ENCODE measurements around the gene PTPRM. TPM values are rescaled to one million over a fixed set of nuclear protein-coding genes. Genes with fewer than 3 reads are reported as not detected.

Gene PTPRM
- total RNA-seq, 1 experiment from 2014 or later: 1.6 TPM

- intact Hi-C loops (cut with micrococcal nuclease; ENCODE audit: unreplicated experiment): no loop called here
- Histone ChIP-seq H3K9me3 (ENCODE audit: control insufficient read depth, insufficient read depth, low read depth, low read length) (no peaks in the 10 kb centered on the region), H3K4me1 (ENCODE audit: control insufficient read depth, insufficient read depth, low read length) (no peaks in the 10 kb centered on the region), H3K27me3 (ENCODE audit: control insufficient read depth, insufficient read depth, low read length) (no peaks in the 10 kb centered on the region), H3K27ac (ENCODE audit: low read length) (no peak overlapping the region), H3K36me3 (ENCODE audit: control insufficient read depth, insufficient read depth, low read length) (no peaks in the 10 kb centered on the region), H3K4me3 (ENCODE audit: low read depth in 2 of 2, low read length in 2 of 2) (no peak overlapping the region)
- ChIA-PET CTCF (interaction anchor here (1.0 kb wide), 1 partner anchor 194 kb away, joined by 3 read pairs; no protein-coding TSS in a partner anchor), POLR2A (no interaction called here)
- in situ Hi-C loops (cut with HindIII; ENCODE audit: low pct_unique_long_range_greater_than_20kb, low sequenced_read_pairs): no loop called here
- TF ChIP-seq SIN3A (IDR thresholded peaks at IDR 0.05; ENCODE audit: borderline replicate concordance, insufficient read depth, low read depth, low read length) (no peak), CTCF (IDR thresholded peaks at IDR 0.05) (no peak)
- ATAC-seq: no peak
- BruUV-seq (replicated peaks): no TSS peak
- DNase-seq (ENCODE audit: low read depth, low spot score): no peak
Observed at GRCh38 chr18:8283891-8284585, 716.9 kb downstream of the PTPRM start.

GRCh38 chr18:8286303-8286702 is 719.2 kb downstream of the PTPRM start:
- no peaks in the 10 kb centered on the region for H3K27me3 ChIP-seq (ENCODE audit: control insufficient read depth, insufficient read depth, low read length)
- in situ Hi-C loops (cut with HindIII; ENCODE audit: low pct_unique_long_range_greater_than_20kb, low sequenced_read_pairs) (no loop called here), intact Hi-C loops (cut with micrococcal nuclease; ENCODE audit: unreplicated experiment) (no loop called here)
- no peak for DNase-seq (ENCODE audit: low read depth, low spot score)
- no peak for TF ChIP-seq CTCF (IDR thresholded peaks at IDR 0.05)
- no peak for TF ChIP-seq REST (IDR thresholded peaks at IDR 0.05; ENCODE audit: insufficient read depth in 1 of 2, low read depth in 2 of 2, low read length in 1 of 2)
- no peak for TF ChIP-seq SIN3A (IDR thresholded peaks at IDR 0.05; ENCODE audit: borderline replicate concordance, insufficient read depth, low read depth, low read length)
- no peak for TF ChIP-seq TCF7L2 (IDR thresholded peaks at IDR 0.05; ENCODE audit: low read depth, low read length)
- no peak for TF ChIP-seq POLR2AphosphoS5 (IDR thresholded peaks at IDR 0.05; ENCODE audit: low read depth, low read length)
- ChIA-PET CTCF (no interaction called here), POLR2A (interaction anchor here (0.6 kb wide), 1 partner anchor 496 kb away, joined by 3 read pairs; no protein-coding TSS in a partner anchor)
- H3K9me3 ChIP-seq (ENCODE audit: control insufficient read depth, insufficient read depth, low read depth, low read length): no peaks in the 10 kb centered on the region
- no TSS peak for BruUV-seq (replicated peaks)
- H3K4me1 ChIP-seq (ENCODE audit: control insufficient read depth, insufficient read depth, low read length): no peaks in the 10 kb centered on the region
- no peak overlapping the region for H3K27ac ChIP-seq (ENCODE audit: low read length)
- no peak for ATAC-seq
- no peaks in the 10 kb centered on the region for H3K36me3 ChIP-seq (ENCODE audit: control insufficient read depth, insufficient read depth, low read length)
- H3K4me3 ChIP-seq (ENCODE audit: low read depth in 2 of 2, low read length in 2 of 2): no peak overlapping the region

Measured in Panc1 (cell line).